Mucosa of rectum (tissue), 2 donors: Measurements from ENCODE around the gene WNT2B.
A peak's percentile ranks its signal among the peaks of the same experiment; 100 is the strongest.

ENCODE experiments used
- H3K27ac ChIP-seq, 2 donors: one replicate each; pipeline ENCODE4 v1.7.0; 2013; ENCODE audit warnings: inconsistent platforms in 2 of 2, low read depth in 2 of 2, low read length in 2 of 2
- H3K27me3 ChIP-seq, 2 donors: one replicate each; pipeline ENCODE4 v1.7.0; 2013; ENCODE audit warnings: low read length in 2 of 2; ENCODE audit not compliant: control insufficient read depth in 2 of 2, insufficient read depth in 2 of 2
- H3K36me3 ChIP-seq, 2 donors: one replicate each; pipeline ENCODE4 v1.7.0; 2013; ENCODE audit warnings: low read length in 2 of 2; ENCODE audit not compliant: control insufficient read depth in 2 of 2, insufficient read depth in 2 of 2
- H3K4me1 ChIP-seq, 2 donors: one replicate each; pipeline ENCODE4 v1.7.0; 2013; ENCODE audit warnings: low read length in 2 of 2, mild to moderate bottlenecking in 1 of 2; ENCODE audit not compliant: control insufficient read depth in 2 of 2, insufficient read depth in 2 of 2
- H3K4me3 ChIP-seq, 2 donors: one replicate each; pipeline ENCODE4 v1.7.0; 2013; ENCODE audit warnings: low read length in 2 of 2
- H3K9ac ChIP-seq, 2 donors: one replicate each; pipeline ENCODE4 v1.7.0; 2013; ENCODE audit warnings: low read length in 2 of 2, low read depth in 1 of 2, mild to moderate bottlenecking in 1 of 2
- H3K9me3 ChIP-seq, 2 donors: one replicate each; pipeline ENCODE4 v1.7.0; 2013; ENCODE audit warnings: low read length in 2 of 2; ENCODE audit not compliant: control insufficient read depth in 2 of 2
- donor health status: healthy.
- donor health status: Normal muscosa, but diverticular disease.

The WNT2B gene

DNA sequence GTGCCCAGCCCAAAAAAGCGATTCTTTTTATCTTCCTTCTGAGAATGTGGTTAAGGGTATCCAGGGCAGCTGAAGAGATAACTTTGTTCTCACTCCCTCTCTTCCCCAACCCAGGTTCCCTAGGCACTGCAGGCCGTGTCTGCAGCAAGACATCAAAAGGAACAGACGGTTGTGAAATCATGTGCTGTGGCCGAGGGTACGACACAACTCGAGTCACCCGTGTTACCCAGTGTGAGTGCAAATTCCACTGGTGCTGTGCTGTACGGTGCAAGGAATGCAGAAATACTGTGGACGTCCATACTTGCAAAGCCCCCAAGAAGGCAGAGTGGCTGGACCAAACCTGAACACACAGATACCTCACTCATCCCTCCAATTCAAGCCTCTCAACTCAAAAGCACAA lies 11.4 kb downstream of the WNT2B start:
- no peaks in the 10 kb centered on the region for H3K9me3 ChIP-seq
- no peak overlapping the region for H3K4me3 ChIP-seq
- H3K4me1 ChIP-seq, result no peaks in the 10 kb centered on the region
- no peak overlapping the region for H3K27ac ChIP-seq
- H3K27me3 ChIP-seq, result no peaks in the 10 kb centered on the region
- H3K9ac ChIP-seq, result no peak overlapping the region
- peaks cover 1 to 6% of the 10 kb centered on the region in 2 donors for H3K36me3 ChIP-seq

DNA sequence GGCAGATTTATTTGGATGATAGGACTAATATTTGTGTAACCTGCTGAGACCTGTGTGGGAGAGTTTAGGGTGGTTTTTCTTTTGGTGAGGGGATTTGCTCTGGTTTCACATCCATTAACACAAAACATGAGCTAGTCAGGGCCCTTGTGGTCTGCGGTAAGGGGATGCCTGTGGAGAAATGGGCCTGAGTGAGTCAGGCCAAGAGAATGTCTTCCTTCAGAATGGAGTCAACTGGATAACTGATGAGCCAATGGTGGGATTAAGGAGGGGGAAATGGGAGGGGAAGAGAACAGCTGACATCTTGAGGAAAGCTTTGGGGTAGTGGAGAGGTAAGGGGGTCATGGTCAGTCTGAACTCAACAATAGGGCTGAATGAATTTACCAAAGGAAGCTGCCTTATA lies 13.9 kb downstream of the WNT2B start:
- Histone ChIP-seq H3K9ac (no peak overlapping the region), H3K27ac (no peak overlapping the region), H3K27me3 (no peaks in the 10 kb centered on the region), H3K4me1 (no peaks in the 10 kb centered on the region), H3K36me3 (peaks cover 1 to 14% of the 10 kb centered on the region in 2 donors), H3K4me3 (no peak overlapping the region), H3K9me3 (no peaks in the 10 kb centered on the region)

DNA sequence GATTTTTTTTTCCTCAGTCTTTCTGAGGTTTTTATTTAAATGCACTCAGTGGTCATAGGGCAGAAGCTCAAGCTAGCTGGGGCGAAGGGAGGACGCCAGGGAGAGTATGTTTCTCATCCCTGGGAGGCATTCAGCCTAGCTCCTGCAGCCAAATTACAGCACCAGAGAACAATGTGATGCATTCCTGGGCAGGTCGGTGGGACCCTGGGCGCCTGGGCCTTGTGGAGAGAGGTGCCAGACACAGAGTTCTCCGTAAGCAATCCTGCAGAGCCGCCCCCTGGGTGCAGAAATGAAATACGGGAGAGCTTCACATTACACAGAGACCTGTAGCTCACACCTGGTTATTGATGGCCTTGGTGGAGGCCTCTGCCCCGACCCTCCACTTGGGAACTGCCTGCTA lies 15.5 kb downstream of the WNT2B start:
- Histone ChIP-seq H3K4me3 (no peak overlapping the region), H3K4me1 (no peaks in the 10 kb centered on the region), H3K9ac (no peak overlapping the region), H3K9me3 (no peaks in the 10 kb centered on the region), H3K27ac (no peak overlapping the region), H3K27me3 (no peaks in the 10 kb centered on the region), H3K36me3 (peaks cover 1 to 21% of the 10 kb centered on the region in 2 donors)

DNA sequence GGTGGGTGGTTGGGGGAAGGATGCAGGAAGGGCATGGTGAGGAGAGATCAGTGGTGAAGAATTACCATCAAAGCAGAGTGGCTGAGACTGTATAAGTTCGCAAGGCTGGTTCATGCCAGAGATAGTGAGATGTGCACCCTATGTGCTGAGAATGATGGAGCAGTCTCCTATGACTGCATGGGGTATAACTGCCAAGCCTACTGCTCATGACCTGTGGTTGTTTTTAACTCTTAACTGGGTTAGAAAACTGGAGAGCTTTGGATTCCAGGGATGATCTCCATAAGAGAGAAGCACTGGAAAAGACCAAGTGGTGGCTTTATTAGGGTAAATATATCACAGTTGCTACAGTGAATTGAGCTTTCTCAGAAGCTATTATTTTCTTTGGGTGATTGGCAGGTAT lies 16.2 kb downstream of the WNT2B start:
- peaks cover 1 to 21% of the 10 kb centered on the region in 2 donors for H3K36me3 ChIP-seq
- no peaks in the 10 kb centered on the region for H3K4me1 ChIP-seq
- no peak overlapping the region for H3K27ac ChIP-seq
- no peaks in the 10 kb centered on the region for H3K9me3 ChIP-seq
- H3K4me3 ChIP-seq, result no peak overlapping the region
- no peaks in the 10 kb centered on the region for H3K27me3 ChIP-seq
- H3K9ac ChIP-seq, result no peak overlapping the region

DNA sequence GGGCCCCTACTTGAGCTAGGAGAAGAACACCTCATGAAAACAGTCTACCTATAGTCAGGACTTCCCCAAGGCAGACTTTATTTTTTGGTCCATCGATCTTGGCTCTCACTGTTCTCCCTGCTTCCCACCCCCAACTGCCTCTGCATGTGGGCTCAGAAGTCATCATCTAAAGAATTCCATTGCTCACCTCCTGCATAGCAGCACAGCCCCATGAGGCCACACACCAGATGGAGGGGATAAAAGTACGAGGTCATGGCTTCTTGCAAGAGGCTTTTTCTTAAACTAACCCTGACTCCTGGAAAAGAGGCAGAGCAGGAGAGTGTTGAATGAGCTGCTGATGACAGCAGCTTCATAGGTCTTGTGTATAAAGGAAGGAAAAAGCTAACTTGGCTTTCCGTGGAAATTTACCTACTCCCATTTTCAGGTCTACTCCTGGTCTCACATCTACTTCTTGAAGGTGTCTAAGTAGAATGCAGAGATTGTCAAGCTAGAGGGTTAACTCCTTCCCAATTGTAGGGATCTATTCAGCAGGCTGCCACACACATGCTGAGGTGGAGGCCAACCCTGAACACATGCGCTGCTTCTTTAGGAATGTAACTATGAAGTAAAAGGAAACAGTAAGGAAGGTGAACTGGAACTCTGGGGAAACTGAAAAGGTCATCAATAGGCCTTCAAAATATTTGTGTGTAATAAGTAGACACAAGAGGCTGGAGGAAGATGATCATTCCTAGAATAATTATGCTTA lies 18.7 kb downstream of the WNT2B start:
- no peak overlapping the region for H3K27ac ChIP-seq

DNA sequence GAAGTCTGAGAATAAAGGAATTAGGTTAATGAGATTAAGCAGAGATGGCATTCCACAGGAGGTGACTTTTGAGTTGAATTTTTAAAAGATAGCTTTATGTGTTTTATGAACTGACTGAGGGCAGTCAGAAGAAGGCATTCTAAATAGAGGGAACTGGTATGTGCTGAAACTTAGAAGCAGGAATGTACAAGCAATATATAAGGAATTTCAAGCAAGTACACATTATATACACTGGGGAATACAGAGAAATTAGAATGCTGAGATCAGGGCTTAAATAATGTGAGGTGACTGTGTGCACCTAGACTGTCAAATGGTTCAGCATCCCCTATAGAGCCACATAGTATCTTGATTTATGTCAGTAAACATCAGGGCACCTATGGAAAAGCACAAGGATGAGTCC lies 19.3 kb downstream of the WNT2B start:
- Histone ChIP-seq H3K9me3 (no peaks in the 10 kb centered on the region), H3K4me3 (no peak overlapping the region), H3K27me3 (no peaks in the 10 kb centered on the region), H3K36me3 (peaks cover 1 to 17% of the 10 kb centered on the region in 2 donors), H3K4me1 (peaks cover 0 to 4% of the 10 kb centered on the region in 2 donors), H3K27ac (no peak overlapping the region), H3K9ac (no peak overlapping the region)

More for the DNA sequence above, 18.7 kb downstream of the WNT2B start:
- no peak overlapping the region for H3K9ac ChIP-seq
- no peak overlapping the region for H3K4me3 ChIP-seq
- H3K27me3 ChIP-seq, result no peaks in the 10 kb centered on the region
- peaks cover 1 to 17% of the 10 kb centered on the region in 2 donors for H3K36me3 ChIP-seq
- H3K9me3 ChIP-seq, result no peaks in the 10 kb centered on the region
- peaks cover 0 to 3% of the 10 kb centered on the region in 2 donors for H3K4me1 ChIP-seq

DNA sequence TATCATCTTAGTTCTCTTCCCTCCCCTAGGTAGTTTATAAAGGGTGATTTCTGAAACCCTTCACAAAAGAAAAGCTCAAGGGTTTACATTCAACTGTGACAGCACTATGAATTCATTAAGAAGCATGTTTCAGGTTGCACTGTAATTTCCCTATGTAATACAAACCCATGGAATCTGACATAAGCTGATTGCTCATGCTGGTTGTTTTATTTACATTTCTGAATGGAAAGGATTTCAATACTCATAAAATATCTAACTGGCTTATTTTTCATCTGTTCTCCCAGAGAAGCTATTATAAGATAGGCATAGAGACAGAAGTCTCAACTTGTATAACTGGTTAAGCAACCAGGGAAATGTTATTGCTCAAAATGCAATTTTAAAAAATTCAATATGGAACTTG lies 20.5 kb downstream of the WNT2B start:
- Histone ChIP-seq H3K9ac (no peak overlapping the region), H3K36me3 (peaks cover 1 to 17% of the 10 kb centered on the region in 2 donors), H3K9me3 (no peaks in the 10 kb centered on the region), H3K27ac (no peak overlapping the region), H3K4me1 (peaks cover 0 to 4% of the 10 kb centered on the region in 2 donors), H3K4me3 (no peak overlapping the region), H3K27me3 (no peaks in the 10 kb centered on the region)

DNA sequence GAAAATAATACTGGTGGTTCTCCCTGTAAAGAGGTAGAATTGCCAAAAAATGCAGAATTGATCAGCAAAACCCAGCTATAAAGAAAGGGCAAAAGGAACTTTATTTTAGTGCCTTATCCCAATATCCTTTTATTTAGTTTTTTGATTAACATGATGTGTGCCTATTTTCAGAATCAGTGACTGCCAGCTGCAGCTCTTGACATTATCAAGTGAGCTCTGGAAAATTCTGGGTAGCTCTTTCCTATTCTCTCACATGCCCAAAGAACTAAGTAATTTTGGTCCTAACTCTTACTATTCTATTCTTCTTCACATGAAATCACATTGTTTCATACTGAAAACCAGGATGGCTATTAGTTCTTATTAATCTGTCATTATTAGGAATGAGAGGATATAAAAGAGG lies 22.1 kb downstream of the WNT2B start:
- Histone ChIP-seq H3K4me1 (peaks cover 0 to 4% of the 10 kb centered on the region in 2 donors), H3K27ac (no peak overlapping the region), H3K9me3 (no peaks in the 10 kb centered on the region), H3K4me3 (no peak overlapping the region), H3K36me3 (peaks cover 0 to 12% of the 10 kb centered on the region in 2 donors), H3K27me3 (no peaks in the 10 kb centered on the region), H3K9ac (no peak overlapping the region)

DNA sequence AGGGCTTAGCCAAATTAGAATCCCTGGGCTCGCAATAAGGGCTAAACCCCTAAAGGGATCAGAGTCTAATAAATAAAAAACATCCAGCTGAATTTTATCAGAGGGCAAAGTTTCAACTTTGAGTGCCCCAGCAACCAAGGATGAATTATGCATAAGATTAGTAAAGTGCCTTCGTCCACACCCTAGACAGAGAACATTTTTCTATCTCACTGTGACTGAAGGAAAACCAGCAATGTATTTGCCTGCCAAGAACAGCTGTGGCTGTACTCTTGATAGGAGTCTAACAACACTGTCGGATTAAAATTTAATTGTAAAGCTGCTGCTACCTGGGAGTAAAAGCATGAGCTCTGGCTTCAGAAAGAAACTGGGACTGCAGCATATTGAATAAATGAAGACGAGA lies 23.3 kb downstream of the WNT2B start:
- H3K9me3 ChIP-seq, result no peaks in the 10 kb centered on the region
- H3K36me3 ChIP-seq, result peaks cover 0 to 7% of the 10 kb centered on the region in 2 donors
- no peak overlapping the region for H3K9ac ChIP-seq
- H3K4me1 ChIP-seq, result peaks cover 0 to 4% of the 10 kb centered on the region in 2 donors
- no peak overlapping the region for H3K4me3 ChIP-seq
- H3K27ac ChIP-seq, result peak overlapping the region in 1 of 2 donors; percentile 15
- no peaks in the 10 kb centered on the region for H3K27me3 ChIP-seq

DNA sequence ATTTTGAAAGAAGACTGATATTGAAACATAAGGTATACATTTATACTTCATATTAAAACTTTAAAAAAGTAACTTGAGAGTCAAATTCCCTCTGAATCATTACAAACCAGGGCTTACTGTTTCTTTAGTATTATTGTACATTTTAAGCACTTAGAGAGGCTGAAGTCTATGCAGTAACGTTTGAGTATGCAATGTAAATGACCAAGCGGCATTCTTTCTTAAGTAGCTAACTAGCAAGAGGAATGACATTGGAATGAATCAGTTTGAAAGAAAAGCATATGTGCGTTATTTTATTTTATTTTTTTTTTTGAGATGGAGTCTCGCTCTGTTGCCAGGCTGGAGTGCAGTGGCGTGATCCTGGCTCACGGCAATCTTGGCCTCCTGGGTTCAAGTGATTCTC lies 24.3 kb downstream of the WNT2B start:
- H3K9me3 ChIP-seq, result no peaks in the 10 kb centered on the region

More for the DNA sequence above, 24.3 kb downstream of the WNT2B start:
- H3K4me1 ChIP-seq, result peaks cover 0 to 4% of the 10 kb centered on the region in 2 donors
- H3K36me3 ChIP-seq, result peaks cover 0 to 3% of the 10 kb centered on the region in 2 donors
- H3K27me3 ChIP-seq, result no peaks in the 10 kb centered on the region
- no peak overlapping the region for H3K4me3 ChIP-seq
- no peak overlapping the region for H3K27ac ChIP-seq
- H3K9ac ChIP-seq, result no peak overlapping the region
